ENCODE results near the gene NTSR2.
A peak's percentile ranks its signal among the peaks of the same experiment; 100 is the strongest.

Gene NTSR2

GRCh38 chr2:11669454-11670291 lies at the start of gene NTSR2:
Gene NTSR2 (minus strand): TSS chr2:11670195. CDS start chr2:11670129, 66 bp downstream.
- no peak for TF ChIP-seq CTCF (IDR thresholded peaks at IDR 0.05; ENCODE audit: unreplicated experiment in 3 of 3)
- no peaks in the 10 kb centered on the region for H3K36me3 Mint-ChIP-seq (ENCODE audit: low read depth)
- peaks cover 61% of the 10 kb centered on the region for H3K27me3 Mint-ChIP-seq (ENCODE audit: low read depth)
- H3K4me1 Mint-ChIP-seq = no peaks in the 10 kb centered on the region
- no peaks in the 10 kb centered on the region for H3K9me3 Mint-ChIP-seq
- no peak within 1 kb of the TSS for H3K27ac Mint-ChIP-seq
- no peak within 1 kb of the TSS for H3K4me3 Mint-ChIP-seq

- H3K4me1 Mint-ChIP-seq = peaks cover 9% of the 10 kb centered on the region
- H3K9me3 Mint-ChIP-seq = no peaks in the 10 kb centered on the region
- no peaks in the 10 kb centered on the region for H3K36me3 Mint-ChIP-seq (ENCODE audit: low read depth)
- no peak for TF ChIP-seq CTCF (IDR thresholded peaks at IDR 0.05; ENCODE audit: unreplicated experiment in 3 of 3)
- peaks cover 21% of the 10 kb centered on the region for H3K27me3 Mint-ChIP-seq (ENCODE audit: low read depth)
- H3K4me3 Mint-ChIP-seq = no peak overlapping the region
- no peak overlapping the region for H3K27ac Mint-ChIP-seq
Measured at GRCh38 chr2:11719230-11719977, 49.4 kb upstream of the NTSR2 start.

- no peaks in the 10 kb centered on the region for H3K36me3 Mint-ChIP-seq (ENCODE audit: low read depth)
- H3K4me1 Mint-ChIP-seq = peaks cover 9% of the 10 kb centered on the region
- H3K9me3 Mint-ChIP-seq = no peaks in the 10 kb centered on the region
- H3K27ac Mint-ChIP-seq = no peak overlapping the region
- H3K27me3 Mint-ChIP-seq (ENCODE audit: low read depth) = peaks cover 16% of the 10 kb centered on the region
- no peak overlapping the region for H3K4me3 Mint-ChIP-seq
- no peak for TF ChIP-seq CTCF (IDR thresholded peaks at IDR 0.05; ENCODE audit: unreplicated experiment in 3 of 3)
Measured at GRCh38 chr2:11718606-11719005, 48.6 kb upstream of the NTSR2 start.

GRCh38 chr2:11717623-11718022 lies 47.6 kb upstream of the NTSR2 start:
- no peak for TF ChIP-seq CTCF (IDR thresholded peaks at IDR 0.05; ENCODE audit: unreplicated experiment in 3 of 3)
- Mint-ChIP-seq H3K27ac (no peak overlapping the region), H3K9me3 (no peaks in the 10 kb centered on the region), H3K36me3 (ENCODE audit: low read depth) (no peaks in the 10 kb centered on the region), H3K4me1 (peaks cover 9% of the 10 kb centered on the region), H3K27me3 (ENCODE audit: low read depth) (peaks cover 16% of the 10 kb centered on the region), H3K4me3 (no peak overlapping the region)

- Mint-ChIP-seq H3K27me3 (ENCODE audit: low read depth) (peaks cover 16% of the 10 kb centered on the region), H3K4me3 (no peak overlapping the region), H3K9me3 (no peaks in the 10 kb centered on the region), H3K27ac (peak overlapping the region in 2 of 3 experiments; percentile 54 to 55), H3K36me3 (ENCODE audit: low read depth) (no peaks in the 10 kb centered on the region), H3K4me1 (peaks cover 14% of the 10 kb centered on the region)
- no peak for TF ChIP-seq CTCF (IDR thresholded peaks at IDR 0.05; ENCODE audit: unreplicated experiment in 3 of 3)
Measured at GRCh38 chr2:11716689-11717321, 46.8 kb upstream of the NTSR2 start.
